ENCODE data around the gene LRCH1.

LRCH1 gene

DNA sequence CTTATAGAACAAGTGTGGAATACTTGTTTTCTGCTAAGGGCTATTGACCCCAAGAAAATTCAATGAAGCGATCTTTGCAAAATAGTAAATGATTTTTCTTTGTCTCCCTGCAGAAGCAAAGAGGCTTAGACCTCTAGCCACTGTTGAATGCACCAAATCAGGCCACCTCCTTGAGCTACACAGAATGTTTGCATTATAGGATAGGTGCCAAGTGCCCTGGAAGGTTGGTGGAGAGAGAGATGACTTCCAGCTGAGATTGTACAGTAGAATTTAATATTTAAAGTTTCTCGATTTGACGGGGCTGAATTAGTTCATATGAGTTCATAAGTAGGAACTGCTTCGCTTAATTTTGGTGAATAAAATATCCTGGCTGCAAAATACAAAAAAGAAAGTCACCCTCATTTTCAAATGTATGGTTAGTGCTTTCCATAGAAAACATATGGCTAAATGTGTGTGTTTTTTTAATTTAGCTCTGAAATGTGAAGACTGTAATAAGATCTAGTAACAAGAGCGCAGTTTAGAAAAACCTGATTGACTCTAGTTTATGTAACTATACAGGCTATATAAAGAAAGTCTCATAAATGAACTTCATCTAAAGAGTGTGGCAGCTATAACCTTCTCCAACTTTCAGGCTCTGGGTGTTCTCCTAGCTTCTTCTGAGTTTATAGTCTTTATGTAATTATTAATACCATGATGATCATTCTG is 41.6 kb downstream of the LRCH1 start:
- DNase-seq (ENCODE audit: low read depth in 2 of 2) = no peak

DNA sequence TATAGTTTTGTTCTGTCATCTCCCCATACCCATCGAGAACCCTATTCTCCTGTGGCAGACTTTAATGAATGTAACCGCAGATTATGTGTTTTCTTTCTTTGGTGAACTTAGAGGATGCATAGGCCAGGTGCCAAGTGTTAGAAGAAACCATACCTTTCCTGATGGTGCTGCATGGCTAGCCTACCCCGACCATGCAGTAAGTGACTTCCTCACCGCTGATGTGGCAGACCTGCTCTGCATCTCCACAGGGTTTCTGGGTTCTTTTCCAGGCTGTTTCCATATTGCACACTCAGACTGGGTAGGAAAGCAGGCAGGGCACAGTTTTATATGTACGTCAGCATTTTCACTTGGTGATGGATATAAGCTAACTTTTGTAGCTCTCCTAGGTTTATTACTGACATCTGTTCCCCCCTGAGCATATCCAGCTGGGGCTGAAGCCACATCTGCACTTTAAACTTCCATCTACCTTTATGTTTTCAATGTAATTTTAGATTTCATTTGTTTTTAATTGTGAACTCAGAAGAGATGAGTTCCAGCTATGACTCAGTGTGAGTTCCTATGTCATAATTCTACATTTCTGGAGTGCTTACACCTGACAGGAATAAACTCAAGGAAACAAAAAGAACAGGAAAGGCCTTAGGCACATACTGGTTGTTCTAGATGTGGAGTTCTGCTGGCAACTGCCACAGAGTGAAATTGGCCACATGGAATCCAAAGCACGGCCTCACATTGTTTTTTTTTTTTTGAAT is 42.3 kb downstream of the LRCH1 start:
- DNase-seq (ENCODE audit: low read depth in 2 of 2) = no peak

DNA sequence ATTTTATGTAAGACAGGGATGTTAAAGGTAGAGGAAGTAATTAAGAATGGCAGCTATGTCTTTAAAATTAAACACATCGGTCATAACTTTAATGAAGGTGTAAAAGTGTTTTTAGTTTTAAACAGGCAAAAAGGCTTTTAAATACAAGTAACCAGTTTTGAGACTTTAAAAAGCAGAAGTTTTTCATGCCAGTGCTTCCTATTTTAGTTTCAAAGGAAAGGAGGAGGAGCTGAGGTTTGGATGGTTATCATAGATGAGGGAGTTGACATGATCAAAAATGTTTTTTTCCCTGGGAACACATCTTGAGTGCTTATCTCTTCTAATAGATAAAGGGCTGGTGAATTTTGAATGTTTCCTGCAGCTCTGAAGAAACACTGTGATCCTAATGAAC is 42.9 kb downstream of the LRCH1 start:
- DNase-seq (ENCODE audit: low read depth in 2 of 2) = no peak

DNA sequence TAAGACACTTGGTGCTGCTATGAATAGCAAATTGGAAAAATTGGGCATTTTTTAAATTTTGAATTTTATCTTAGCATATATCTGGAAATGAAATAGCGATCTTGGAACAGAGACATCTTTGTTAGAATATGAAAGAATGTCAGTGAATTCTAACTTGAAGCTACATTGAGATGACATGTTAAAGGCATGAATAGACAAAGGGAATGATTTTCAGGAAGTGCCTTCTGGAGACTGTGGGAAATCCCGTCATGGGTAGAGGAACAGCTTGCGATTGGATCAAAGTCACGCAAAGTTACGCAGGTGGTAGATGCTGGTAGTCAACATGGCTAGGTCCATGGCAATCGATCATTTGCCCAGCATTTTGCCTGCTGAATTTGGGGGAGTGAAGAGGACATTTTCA is 43.5 kb downstream of the LRCH1 start:
- DNase-seq (ENCODE audit: low read depth in 2 of 2) = no peak

DNA sequence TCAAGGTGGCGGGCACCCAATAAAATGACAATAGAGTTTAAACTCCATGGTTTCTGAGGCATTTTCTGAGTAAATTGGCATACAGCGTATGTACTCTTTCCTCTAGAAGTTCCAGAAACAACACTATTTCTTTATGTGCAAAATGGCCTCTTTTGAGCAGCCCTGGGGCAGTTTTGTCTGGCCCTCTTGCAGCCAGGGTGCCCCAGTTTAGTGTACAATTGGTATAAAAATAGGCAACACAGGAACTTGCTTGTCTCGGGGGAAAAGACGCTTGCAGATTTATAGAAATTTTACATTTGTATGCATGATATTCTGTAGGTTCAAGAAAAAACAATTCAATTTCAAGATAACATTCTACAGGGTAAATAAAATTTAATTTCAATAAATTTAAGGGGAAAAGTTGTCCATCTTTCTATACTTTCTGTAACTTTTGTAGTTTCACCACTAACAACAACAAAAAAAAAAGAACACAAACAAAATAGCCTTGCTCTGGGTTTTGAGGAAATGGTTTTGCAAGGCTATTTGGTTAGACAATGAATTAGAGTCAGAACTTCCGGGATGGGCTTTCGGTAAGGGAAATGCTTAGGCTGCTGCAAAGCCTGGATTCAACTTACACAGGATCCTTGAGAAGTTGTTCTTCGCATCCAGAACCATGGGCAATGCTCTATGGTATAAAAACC is 45.3 kb downstream of the LRCH1 start:
- DNase-seq (ENCODE audit: low read depth in 2 of 2) = no peak

DNA sequence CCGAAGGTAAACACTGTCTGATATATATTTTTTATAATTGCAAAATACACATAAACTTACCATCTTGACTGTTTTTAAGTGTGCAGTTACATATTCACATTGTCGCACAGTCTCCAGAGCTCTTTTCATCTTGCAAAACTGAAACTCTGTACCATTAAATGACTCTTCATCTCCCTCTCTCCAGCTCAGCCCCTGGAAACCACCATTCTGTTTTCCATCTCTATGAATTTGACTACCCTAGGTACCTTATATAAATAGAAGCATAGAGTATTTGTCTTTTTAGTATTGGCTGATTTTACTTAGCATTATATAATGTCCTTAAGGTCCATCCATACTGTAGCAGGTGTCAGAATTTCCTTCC is 45.8 kb downstream of the LRCH1 start:
- no peak for DNase-seq (ENCODE audit: low read depth in 2 of 2)

DNA sequence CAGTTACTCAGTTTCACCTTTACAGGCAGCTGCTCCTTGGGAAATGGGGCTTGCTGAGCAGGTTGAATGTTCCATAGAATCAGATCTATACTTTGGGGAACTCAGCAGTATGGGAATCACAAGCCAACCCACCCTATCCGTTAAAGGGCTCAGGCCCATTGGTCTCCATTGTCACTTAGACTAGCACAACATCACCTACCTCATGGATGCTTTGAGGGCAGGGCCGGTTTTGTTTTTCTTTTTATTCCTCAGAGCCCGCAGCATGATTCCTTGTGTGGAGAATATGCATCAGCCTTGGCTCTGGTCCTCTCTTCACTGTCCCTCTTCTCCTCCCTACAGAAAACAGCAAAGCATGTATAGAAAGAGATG is 48.0 kb downstream of the LRCH1 start:
- no peak for DNase-seq (ENCODE audit: low read depth in 2 of 2)

DNA sequence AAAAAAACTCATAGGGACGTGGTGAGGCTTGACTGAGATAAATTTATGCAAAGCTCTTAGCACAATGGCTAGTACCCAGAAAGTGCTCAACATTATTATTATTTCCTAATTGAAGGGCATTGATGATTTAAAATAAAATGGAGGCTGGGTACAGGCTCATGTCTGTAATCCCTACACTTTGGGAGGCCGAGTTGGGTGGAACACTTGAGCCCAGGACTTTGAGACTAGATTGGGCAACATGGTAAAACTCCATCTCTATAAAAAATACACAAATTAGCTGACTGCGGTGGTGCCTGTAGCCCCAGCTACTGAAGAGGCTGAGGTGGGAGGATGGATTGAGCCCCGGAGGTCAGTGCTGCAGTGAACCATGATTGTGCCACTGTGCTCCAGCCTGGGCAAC is 49.6 kb downstream of the LRCH1 start:
- DNase-seq (ENCODE audit: low read depth in 2 of 2) = no peak

DNA sequence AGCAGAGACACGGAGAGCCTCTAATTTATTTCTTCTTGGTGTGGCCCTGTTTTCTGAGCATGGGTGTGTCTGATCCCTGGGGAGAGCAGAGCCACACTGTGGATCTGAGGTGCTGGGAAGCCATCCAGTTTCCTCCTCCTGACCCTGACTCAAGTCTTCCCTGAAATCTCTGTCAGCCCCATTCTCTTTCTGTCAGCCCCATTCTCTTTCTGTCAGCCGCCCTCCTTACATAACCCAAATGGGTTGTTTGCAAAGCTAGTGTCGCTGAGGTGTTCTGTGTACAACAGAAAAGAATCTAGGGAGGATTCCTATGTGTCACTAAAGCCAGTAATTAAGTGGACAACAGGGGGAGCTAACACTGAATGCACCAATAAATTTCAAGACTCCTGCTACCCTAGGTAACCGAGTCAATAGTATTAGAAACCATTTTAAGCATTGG is 50.2 kb downstream of the LRCH1 start:
- no peak for DNase-seq (ENCODE audit: low read depth in 2 of 2)

DNA sequence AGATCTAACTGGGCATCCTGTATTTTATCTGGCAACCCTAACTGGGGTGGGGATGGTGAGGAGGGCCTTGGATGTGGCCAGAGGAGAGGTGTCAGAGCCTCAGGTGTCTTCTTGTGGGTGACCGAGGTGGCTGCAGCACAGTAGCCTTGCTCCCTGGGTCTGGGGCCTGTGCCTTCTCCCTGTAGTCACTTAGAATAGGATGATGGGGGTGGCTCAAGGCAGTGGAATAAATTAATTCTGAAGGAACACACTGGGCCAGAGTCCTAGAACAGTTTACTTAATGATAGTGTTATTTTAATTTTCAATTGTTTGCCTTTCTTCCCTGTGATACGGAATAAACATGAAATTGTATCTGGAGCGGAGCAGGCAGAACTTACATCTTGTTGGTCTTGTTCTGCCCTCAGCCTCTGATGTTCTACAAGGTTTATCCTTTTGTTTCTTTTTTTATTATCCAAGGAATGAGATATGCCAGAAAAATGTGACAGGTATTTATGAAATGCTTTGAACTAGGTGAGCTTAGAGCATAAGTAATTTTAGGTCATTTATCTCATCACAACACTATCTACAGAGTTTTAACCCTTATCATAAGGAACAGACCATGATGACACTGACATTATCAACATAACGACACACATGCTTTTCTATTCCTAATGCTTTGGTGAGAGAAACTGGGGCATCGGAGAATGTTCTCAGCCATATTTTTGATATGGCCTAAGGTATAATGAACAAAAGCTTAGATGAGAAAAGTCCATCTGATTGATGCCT is 51.4 kb downstream of the LRCH1 start:
- DNase-seq (ENCODE audit: low read depth in 2 of 2) = no peak

DNA sequence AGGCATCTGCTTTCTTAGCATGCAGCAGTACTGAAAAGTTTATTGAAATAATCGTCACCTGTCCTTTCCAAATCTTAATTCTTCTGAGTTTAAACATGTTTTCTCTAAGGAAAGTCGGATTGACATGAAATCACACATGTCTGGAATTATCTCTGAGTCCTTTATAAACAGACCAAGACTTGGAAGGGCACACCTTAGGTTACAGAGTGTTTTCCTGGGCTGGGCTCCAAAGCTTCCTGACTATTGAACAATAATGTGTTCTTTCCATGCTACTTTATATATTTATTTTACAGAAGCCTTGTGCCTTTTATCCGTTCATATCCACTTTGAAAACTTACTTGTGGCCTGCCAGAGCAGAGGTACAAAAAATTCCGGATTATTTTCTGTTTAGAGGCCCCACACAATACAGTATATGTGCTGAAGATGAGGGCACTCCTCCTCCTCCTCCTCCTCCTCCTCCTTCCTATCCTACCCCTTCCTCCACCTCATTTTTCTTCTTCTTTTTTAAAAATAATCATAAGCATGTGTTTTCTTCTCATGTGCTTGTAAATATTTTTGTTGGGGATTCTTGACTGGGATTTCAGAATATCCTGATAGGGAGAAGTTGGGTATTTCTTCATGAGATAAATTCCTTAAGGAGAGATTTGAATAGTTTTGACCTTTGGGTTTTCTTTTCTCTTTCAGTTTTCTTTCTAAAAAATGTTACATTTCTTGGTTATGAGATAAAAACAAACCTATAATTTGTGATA is 52.3 kb downstream of the LRCH1 start:
- DNase-seq (ENCODE audit: low read depth in 2 of 2) = no peak

DNA sequence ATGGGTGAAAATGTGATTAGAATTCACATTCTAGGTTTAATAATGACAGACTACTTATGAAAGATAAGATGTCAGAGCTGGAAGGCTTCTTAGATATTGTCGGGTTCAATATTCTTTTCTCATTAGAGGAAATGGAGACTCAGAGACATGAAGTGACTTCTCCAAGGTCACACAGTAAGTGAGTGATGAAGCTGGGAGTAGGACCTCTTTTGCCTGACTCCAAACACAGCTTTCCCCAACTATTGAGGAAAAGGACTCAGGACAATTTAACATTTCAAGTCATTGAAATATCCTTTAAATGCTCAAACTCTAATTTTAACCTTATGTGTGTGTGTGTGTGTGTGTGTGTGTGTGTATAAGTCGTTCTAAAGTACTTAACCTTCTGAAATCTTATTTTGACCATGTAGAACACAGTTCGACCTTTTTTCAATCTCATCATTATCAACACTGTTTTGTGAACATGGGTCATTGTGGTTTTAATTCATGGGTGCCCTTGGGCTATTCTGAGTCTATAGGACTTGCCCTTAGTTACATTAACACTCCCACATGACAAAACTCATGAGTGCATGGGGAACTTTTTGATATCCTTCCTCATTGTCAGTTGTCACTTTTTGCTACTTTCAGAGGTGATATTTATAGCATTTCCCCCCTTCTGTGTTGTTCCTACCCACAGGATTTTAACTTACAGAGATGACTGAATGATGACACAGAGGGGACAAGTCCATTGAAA is 53.0 kb downstream of the LRCH1 start:
- DNase-seq (ENCODE audit: low read depth in 2 of 2) = no peak

DNA sequence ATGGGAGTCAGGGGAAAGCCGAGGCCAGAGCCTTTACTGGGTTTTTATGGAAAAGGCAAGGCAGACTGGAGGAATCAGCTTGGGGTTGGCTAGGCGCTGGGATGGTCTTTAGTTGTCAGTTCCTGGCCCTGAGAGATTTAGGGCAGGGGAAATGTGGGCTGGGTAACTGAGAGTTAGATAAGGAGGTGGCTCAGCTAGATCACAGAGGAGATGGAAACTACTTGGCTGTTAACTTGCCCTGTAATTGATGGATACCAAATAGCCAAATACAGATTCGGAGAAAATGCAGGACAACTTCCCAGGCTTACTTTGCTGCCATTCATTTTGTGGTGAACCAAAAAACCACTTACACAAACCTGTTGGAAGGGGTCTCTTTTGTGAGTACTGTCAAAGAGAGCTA is 54.0 kb downstream of the LRCH1 start:
- DNase-seq (ENCODE audit: low read depth in 2 of 2) = no peak

DNA sequence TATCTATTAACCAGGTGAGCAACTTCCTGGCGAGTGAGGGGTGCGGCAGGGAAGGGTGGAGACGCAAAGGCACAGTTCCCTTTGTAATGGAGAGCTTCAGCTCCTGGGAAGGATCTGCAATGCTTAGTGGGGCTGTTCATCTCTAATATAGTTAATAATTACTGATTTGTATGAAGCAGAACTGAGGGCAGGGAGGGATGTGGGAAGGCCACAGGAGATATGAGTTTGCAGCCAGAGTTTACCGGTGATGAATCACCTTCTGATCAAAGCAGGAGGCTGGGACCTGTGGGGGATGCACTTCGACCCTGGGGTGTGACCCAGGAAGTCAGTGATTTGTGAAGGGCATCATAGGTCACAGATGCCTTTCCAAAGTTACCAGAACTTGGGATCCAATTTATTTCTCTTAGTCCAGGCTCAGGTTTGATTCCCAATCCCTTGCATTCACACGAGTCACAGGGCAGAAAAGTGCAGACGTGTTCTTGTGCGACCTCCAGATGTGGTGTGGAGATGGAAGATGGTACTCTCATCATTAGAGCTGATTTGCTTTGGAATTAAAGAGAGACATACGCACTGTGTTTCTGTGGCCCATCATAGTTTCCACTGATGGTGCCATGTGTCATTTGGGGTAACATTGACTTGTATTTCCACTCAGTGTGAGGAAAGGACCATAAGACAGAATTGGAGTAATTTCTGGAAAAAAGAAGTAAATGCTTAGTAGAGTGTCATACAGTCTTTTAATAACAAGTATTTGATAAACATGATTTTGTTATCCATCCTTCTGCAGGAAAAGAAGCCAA is 55.0 kb downstream of the LRCH1 start:
- no peak for DNase-seq (ENCODE audit: low read depth in 2 of 2)

DNA sequence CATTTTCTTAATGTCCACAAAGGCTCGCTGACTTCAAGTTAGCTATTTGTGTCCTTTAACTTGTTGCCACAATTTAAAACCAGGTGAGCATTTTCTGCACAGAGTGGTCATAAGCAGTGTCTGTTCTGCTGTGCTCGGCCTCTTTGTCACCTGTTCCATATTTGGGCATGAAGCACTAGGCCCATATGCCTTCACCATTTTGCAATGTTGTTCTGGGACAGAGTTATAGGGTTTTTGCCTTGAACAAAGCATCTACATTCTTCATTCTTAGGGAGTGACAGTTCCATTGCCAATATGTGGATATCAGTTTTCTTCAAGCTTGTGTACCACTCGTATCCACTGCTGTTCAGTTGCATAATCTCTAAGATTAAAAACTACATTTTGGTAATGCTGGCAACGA is 56.1 kb downstream of the LRCH1 start:
- no peak for DNase-seq (ENCODE audit: low read depth in 2 of 2)

DNA sequence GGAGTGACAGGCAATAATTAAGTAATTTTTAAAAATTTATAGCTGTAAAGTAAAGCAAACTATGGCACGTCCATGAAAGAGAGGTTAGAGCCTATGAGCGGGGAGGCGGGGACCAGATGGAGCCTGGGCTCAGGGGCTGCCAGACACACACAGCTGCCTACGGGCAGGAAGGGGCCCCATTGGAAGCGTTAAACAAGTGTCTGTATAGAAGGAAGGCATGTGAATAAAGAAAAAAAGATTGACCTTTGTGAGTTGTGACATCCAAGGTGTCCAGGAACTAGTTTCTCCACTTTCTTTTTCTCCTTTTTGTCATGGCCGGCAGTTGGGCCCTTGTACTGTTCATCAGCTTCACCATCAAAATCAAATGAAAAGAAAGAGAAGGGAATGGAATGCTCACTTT is 56.8 kb downstream of the LRCH1 start:
- no peak for DNase-seq (ENCODE audit: low read depth in 2 of 2)

DNA sequence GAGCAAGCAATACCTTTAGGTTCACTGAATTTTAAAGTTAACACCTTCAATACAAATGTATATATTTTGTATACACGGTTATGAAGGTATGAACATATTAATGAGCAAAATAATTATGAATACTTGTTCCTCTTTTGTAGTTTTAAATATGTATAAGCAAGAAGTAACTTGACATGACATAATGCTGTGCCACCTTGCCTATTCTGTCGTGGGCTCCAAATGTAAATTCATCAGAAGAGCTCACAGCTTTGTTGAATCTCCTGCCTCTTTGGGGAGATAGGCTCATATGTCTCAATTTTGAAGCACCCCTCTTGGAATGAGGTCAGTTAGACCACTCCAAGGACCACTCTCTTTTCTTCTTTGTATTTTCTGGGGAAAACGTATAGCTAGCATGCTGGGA is 59.3 kb downstream of the LRCH1 start:
- no peak for DNase-seq (ENCODE audit: low read depth in 2 of 2)

DNA sequence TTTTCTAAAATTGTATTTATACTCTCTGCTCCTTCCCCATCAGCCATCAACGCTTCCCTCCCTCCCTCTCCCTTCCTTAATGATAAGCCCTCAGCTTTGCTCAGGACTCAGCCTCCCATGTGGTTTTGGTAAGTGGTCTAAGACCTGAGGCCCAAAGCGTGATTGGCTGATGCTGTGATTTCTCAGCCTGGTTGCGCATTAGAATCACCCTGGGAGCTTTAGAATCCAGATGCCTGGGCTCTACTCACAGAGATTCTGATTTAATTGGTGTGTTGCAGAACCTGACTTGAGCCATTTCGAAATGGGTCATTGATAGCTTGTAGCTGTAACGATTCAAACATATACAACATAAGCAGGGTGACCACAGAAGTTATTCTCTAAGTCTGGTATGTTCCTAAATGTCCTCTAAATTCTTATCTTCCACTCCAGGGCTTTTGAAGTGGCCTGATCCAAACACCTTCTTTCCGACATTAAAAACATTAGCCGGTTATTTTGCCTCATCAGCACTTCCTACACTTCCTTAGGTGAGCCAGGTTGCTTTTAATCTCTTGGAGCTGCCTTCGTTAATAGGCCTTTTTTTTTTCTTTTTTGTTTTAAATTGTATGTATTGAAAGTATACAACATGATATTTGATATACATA is 60.6 kb downstream of the LRCH1 start:
- DNase-seq (ENCODE audit: low read depth in 2 of 2) = no peak

DNA sequence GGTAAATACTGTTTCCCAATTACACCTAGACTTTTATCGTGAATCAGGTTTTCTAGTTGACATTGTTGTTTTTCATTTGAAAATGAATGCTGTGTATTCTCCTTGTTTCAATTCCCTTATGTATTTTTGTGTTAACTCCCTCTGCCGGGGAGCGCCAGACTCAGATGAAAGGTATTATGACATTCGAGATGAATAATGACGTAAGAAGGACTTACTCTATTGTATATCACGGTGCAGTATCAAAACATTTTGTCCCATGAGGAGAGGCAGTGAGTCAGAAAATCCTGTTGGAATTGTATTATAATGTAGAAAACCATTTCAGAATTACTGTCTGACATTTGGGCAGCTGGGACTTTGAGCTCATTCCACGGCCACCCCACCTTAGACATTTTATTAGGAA is 61.6 kb downstream of the LRCH1 start:
- no peak for DNase-seq (ENCODE audit: low read depth in 2 of 2)

All from fibroblast of skin of left biceps (primary cell).